Measurements from ENCODE around the gene KRTAP5-11.
"Not testable (repeated sequence)": the region's sequence is repeated elsewhere in the genome, so short reads cannot be mapped to it uniquely, and the experiment has no call there.

Gene KRTAP5-11, protein sequence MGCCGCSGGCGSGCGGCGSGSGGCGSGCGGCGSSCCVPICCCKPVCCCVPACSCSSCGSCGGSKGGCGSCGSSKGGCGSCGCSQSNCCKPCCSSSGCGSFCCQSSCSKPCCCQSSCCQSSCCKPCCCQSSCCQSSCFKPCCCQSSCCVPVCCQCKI

GRCh38 chr11:71582309-71582895, at the start of gene KRTAP5-11:
KRTAP5-11 (minus strand) TSS chr11:71582875; CDS start chr11:71582837, 38 bp downstream.
- Histone ChIP-seq H3K9me2 (replicated peaks; ENCODE audit: low read depth, low read length) (no peaks in the 10 kb centered on the region), H2AFZ (ENCODE audit: low read length) (no peak within 1 kb of the TSS), H3K9me3 (ENCODE audit: insufficient read depth, low read depth, low read length) (no peaks in the 10 kb centered on the region), H3K36me3 (ENCODE audit: insufficient read depth, low read length) (no peaks in the 10 kb centered on the region), H3K9ac (ENCODE audit: low read depth, low read length, poor library complexity, severe bottlenecking) (no peak within 1 kb of the TSS), H4K20me1 (ENCODE audit: insufficient read depth, low read length, poor library complexity, severe bottlenecking) (no peaks in the 10 kb centered on the region), H3K27me3 (ENCODE audit: insufficient read depth, low read length, poor library complexity, severe bottlenecking) (no peaks in the 10 kb centered on the region), H3F3A (ENCODE audit: low read depth) (no peaks in the 10 kb centered on the region), H3K79me2 (ENCODE audit: insufficient read depth, low read length) (no peaks in the 10 kb centered on the region), H3K4me2 (ENCODE audit: low read depth, low read length, poor library complexity, severe bottlenecking) (no peak within 1 kb of the TSS), H3K4me3 (ENCODE audit: low read length, poor library complexity, severe bottlenecking) (no peak within 1 kb of the TSS), H3K4me1 (ENCODE audit: insufficient read depth, low read length, poor library complexity, severe bottlenecking) (peaks cover 4% of the 10 kb centered on the region)
- no peak for TF ChIP-seq CTCF (conservative IDR thresholded peaks at IDR 0.05; ENCODE audit: low read length)
- TF ChIP-seq EZH2phosphoT487 (IDR thresholded peaks at IDR 0.05; ENCODE audit: borderline replicate concordance) = no peak

DNA sequence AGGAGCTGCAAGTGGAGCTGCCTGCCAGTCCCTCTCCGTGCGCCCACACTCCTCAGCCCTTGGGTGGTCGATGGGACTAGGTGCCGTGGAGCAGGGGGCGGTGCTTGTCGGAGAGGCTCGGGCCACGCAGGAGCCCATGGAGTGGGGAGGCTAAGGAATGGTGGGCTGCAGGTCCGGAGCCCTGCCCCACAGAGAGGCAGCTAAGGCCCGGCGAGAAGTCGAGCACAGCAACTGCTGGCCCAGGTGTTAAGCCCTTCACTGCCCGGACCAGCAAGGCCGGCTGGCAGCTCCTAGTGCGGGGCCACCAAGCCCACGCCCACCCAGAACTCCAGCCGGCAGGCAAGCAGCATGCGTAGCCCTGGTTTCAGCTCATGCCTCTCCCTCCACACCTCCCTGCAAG, 48.9 kb upstream of the KRTAP5-11 start:
- H3F3A ChIP-seq (ENCODE audit: low read depth); H2AFZ ChIP-seq (ENCODE audit: low read length); H4K20me1 ChIP-seq (ENCODE audit: insufficient read depth, low read length, poor library complexity, severe bottlenecking); H3K27me3 ChIP-seq (ENCODE audit: insufficient read depth, low read length, poor library complexity, severe bottlenecking); H3K9me2 ChIP-seq (replicated peaks; ENCODE audit: low read depth, low read length); H3K36me3 ChIP-seq (ENCODE audit: insufficient read depth, low read length); H3K9me3 ChIP-seq (ENCODE audit: insufficient read depth, low read depth, low read length); H3K4me3 ChIP-seq (ENCODE audit: low read length, poor library complexity, severe bottlenecking); H3K4me2 ChIP-seq (ENCODE audit: low read depth, low read length, poor library complexity, severe bottlenecking); H3K9ac ChIP-seq (ENCODE audit: low read depth, low read length, poor library complexity, severe bottlenecking); H3K79me2 ChIP-seq (ENCODE audit: insufficient read depth, low read length); H3K4me1 ChIP-seq (ENCODE audit: insufficient read depth, low read length, poor library complexity, severe bottlenecking): not testable (repeated sequence)

GRCh38 chr11:71630071-71630470, 47.4 kb upstream of the KRTAP5-11 start:
- not testable (repeated sequence) for H3K27me3 ChIP-seq (ENCODE audit: insufficient read depth, low read length, poor library complexity, severe bottlenecking); H3K9me2 ChIP-seq (replicated peaks; ENCODE audit: low read depth, low read length); H3K4me3 ChIP-seq (ENCODE audit: low read length, poor library complexity, severe bottlenecking); H3K36me3 ChIP-seq (ENCODE audit: insufficient read depth, low read length); H3K4me1 ChIP-seq (ENCODE audit: insufficient read depth, low read length, poor library complexity, severe bottlenecking); H3F3A ChIP-seq (ENCODE audit: low read depth); H2AFZ ChIP-seq (ENCODE audit: low read length); H3K4me2 ChIP-seq (ENCODE audit: low read depth, low read length, poor library complexity, severe bottlenecking); H4K20me1 ChIP-seq (ENCODE audit: insufficient read depth, low read length, poor library complexity, severe bottlenecking); H3K9ac ChIP-seq (ENCODE audit: low read depth, low read length, poor library complexity, severe bottlenecking); H3K79me2 ChIP-seq (ENCODE audit: insufficient read depth, low read length); H3K9me3 ChIP-seq (ENCODE audit: insufficient read depth, low read depth, low read length)

DNA sequence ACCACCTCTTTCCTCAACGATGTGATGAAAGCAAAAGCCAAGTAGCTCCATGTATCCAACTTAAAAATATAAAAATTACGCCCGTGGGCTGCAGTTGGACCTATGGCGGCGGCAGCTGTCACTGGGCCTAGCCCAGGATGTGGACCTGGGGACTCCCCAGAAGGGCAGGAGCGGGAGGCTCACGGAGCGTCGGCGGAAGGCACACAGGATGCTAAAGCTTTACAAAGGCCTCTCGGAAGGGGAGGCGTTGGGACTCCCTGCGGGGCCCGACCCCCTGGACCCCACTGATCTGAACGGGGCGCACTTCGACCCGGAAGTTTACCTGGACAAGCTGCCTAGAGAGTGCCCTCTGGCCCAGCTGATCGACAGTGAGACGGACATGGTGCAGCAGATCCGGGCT, 46.3 kb upstream of the KRTAP5-11 start:
- H4K20me1 ChIP-seq (ENCODE audit: insufficient read depth, low read length, poor library complexity, severe bottlenecking); H3K9ac ChIP-seq (ENCODE audit: low read depth, low read length, poor library complexity, severe bottlenecking); H2AFZ ChIP-seq (ENCODE audit: low read length); H3K79me2 ChIP-seq (ENCODE audit: insufficient read depth, low read length); H3K4me3 ChIP-seq (ENCODE audit: low read length, poor library complexity, severe bottlenecking); H3K9me2 ChIP-seq (replicated peaks; ENCODE audit: low read depth, low read length); H3K4me1 ChIP-seq (ENCODE audit: insufficient read depth, low read length, poor library complexity, severe bottlenecking); H3K4me2 ChIP-seq (ENCODE audit: low read depth, low read length, poor library complexity, severe bottlenecking); H3F3A ChIP-seq (ENCODE audit: low read depth); H3K9me3 ChIP-seq (ENCODE audit: insufficient read depth, low read depth, low read length); H3K36me3 ChIP-seq (ENCODE audit: insufficient read depth, low read length); H3K27me3 ChIP-seq (ENCODE audit: insufficient read depth, low read length, poor library complexity, severe bottlenecking): not testable (repeated sequence)

- not testable (repeated sequence) for H3K36me3 ChIP-seq (ENCODE audit: insufficient read depth, low read length); H4K20me1 ChIP-seq (ENCODE audit: insufficient read depth, low read length, poor library complexity, severe bottlenecking); H3K79me2 ChIP-seq (ENCODE audit: insufficient read depth, low read length); H3K9ac ChIP-seq (ENCODE audit: low read depth, low read length, poor library complexity, severe bottlenecking); H3K27me3 ChIP-seq (ENCODE audit: insufficient read depth, low read length, poor library complexity, severe bottlenecking); H2AFZ ChIP-seq (ENCODE audit: low read length); H3K9me2 ChIP-seq (replicated peaks; ENCODE audit: low read depth, low read length); H3K9me3 ChIP-seq (ENCODE audit: insufficient read depth, low read depth, low read length); H3K4me3 ChIP-seq (ENCODE audit: low read length, poor library complexity, severe bottlenecking); H3K4me1 ChIP-seq (ENCODE audit: insufficient read depth, low read length, poor library complexity, severe bottlenecking); H3K4me2 ChIP-seq (ENCODE audit: low read depth, low read length, poor library complexity, severe bottlenecking); H3F3A ChIP-seq (ENCODE audit: low read depth)
Measured at GRCh38 chr11:71623226-71623625, 40.6 kb upstream of the KRTAP5-11 start.

DNA sequence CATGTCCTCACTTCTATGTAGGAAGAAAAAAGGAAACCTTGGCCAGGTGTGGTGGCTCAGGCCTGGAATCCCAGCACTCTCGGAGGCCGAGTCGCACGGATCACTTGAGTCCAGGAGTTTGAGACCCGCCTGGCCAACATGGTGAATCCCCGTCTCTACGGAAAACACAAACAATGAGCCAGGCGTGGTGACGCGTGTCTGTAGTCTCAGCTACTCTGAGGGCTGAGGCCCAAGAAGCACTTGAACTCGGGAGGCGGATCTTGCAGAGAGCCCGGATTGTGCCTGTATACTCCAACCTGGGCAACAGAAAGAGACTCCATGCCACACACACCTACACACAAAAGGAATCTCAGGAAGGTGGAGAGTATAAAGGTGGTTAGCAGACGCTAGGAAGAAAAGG, 39.9 kb upstream of the KRTAP5-11 start:
- not testable (repeated sequence) for H3K36me3 ChIP-seq (ENCODE audit: insufficient read depth, low read length); H3K4me2 ChIP-seq (ENCODE audit: low read depth, low read length, poor library complexity, severe bottlenecking); H4K20me1 ChIP-seq (ENCODE audit: insufficient read depth, low read length, poor library complexity, severe bottlenecking); H3K27me3 ChIP-seq (ENCODE audit: insufficient read depth, low read length, poor library complexity, severe bottlenecking); H3K9me2 ChIP-seq (replicated peaks; ENCODE audit: low read depth, low read length); H2AFZ ChIP-seq (ENCODE audit: low read length); H3K9me3 ChIP-seq (ENCODE audit: insufficient read depth, low read depth, low read length); H3K4me3 ChIP-seq (ENCODE audit: low read length, poor library complexity, severe bottlenecking); H3K9ac ChIP-seq (ENCODE audit: low read depth, low read length, poor library complexity, severe bottlenecking); H3K79me2 ChIP-seq (ENCODE audit: insufficient read depth, low read length); H3F3A ChIP-seq (ENCODE audit: low read depth); H3K4me1 ChIP-seq (ENCODE audit: insufficient read depth, low read length, poor library complexity, severe bottlenecking)

GRCh38 chr11:71615003-71615402, 32.3 kb upstream of the KRTAP5-11 start:
- not testable (repeated sequence) for H3K4me2 ChIP-seq (ENCODE audit: low read depth, low read length, poor library complexity, severe bottlenecking); H3K36me3 ChIP-seq (ENCODE audit: insufficient read depth, low read length); H3K9me2 ChIP-seq (replicated peaks; ENCODE audit: low read depth, low read length); H3K9ac ChIP-seq (ENCODE audit: low read depth, low read length, poor library complexity, severe bottlenecking); H3K27me3 ChIP-seq (ENCODE audit: insufficient read depth, low read length, poor library complexity, severe bottlenecking); H4K20me1 ChIP-seq (ENCODE audit: insufficient read depth, low read length, poor library complexity, severe bottlenecking); H2AFZ ChIP-seq (ENCODE audit: low read length); H3K9me3 ChIP-seq (ENCODE audit: insufficient read depth, low read depth, low read length); H3K4me3 ChIP-seq (ENCODE audit: low read length, poor library complexity, severe bottlenecking); H3K79me2 ChIP-seq (ENCODE audit: insufficient read depth, low read length); H3F3A ChIP-seq (ENCODE audit: low read depth); H3K4me1 ChIP-seq (ENCODE audit: insufficient read depth, low read length, poor library complexity, severe bottlenecking)

Data from Loucy (cell line).